Fibroblast of skin of scalp (primary cell): ENCODE results near the gene ASGR2. TPM values are rescaled to one million over a fixed set of nuclear protein-coding genes. Genes with fewer than 3 reads are reported as not detected.
"Not testable (repeated sequence)": the region's sequence is repeated elsewhere in the genome, so short reads cannot be mapped to it uniquely, and the experiment has no call there.

Experiments used
- DNase-seq: peaks from one replicate; pipeline ENCODE4 v3.0.0-alpha.2; 2013
- polyA plus RNA-seq, 2 experiments: library from polyadenylated mRNA; unstranded; fragments of 120-200 nt; gene quantifications; one replicate each; pipeline ENCODE4 v1.2.1, GENCODE V29; 2013; ENCODE audit not compliant: insufficient read length in 2 of 2

The ASGR2 gene
- not detected for polyA plus RNA-seq (2013, experiment 1 of 2; ENCODE audit: insufficient read length)
- not detected for polyA plus RNA-seq (2013, experiment 2 of 2; ENCODE audit: insufficient read length)

- DNase-seq, result no peak
These were observed at the start of gene ASGR2 for GRCh38 chr17:7114241-7114874. ASGR2 (minus strand) TSS chr17:7114822; CDS start chr17:7114240, 582 bp downstream.

- not testable (repeated sequence) for DNase-seq
These were observed 44.9 kb upstream of the ASGR2 start for GRCh38 chr17:7159571-7159970.

GRCh38 chr17:7158424-7158823 lies 43.8 kb upstream of the ASGR2 start:
- DNase-seq, result not testable (repeated sequence)

GRCh38 chr17:7156342-7156940 lies 41.8 kb upstream of the ASGR2 start:
- no peak for DNase-seq

- no peak for DNase-seq
These were observed 33.1 kb upstream of the ASGR2 start for GRCh38 chr17:7147772-7148171.

- peak; percentile 22 for DNase-seq
These were observed 31.5 kb upstream of the ASGR2 start for GRCh38 chr17:7146115-7146514.

- DNase-seq, result no peak
These were observed 29.6 kb upstream of the ASGR2 start for GRCh38 chr17:7144213-7144612.

GRCh38 chr17:7141824-7142223 lies 27.2 kb upstream of the ASGR2 start:
- DNase-seq, result no peak

- no peak for DNase-seq
These were observed 24.8 kb upstream of the ASGR2 start for GRCh38 chr17:7139400-7139799.

- no peak for DNase-seq
These were observed 24.3 kb upstream of the ASGR2 start for GRCh38 chr17:7138800-7139381.

- DNase-seq, result no peak
These were observed 22.7 kb upstream of the ASGR2 start for GRCh38 chr17:7137171-7137943.

GRCh38 chr17:7136266-7136877 lies 21.8 kb upstream of the ASGR2 start:
- peak; percentile 57 for DNase-seq

GRCh38 chr17:7133916-7134315 lies 19.3 kb upstream of the ASGR2 start:
- no peak for DNase-seq

GRCh38 chr17:7133424-7133823 lies 18.8 kb upstream of the ASGR2 start:
- DNase-seq, result peak; percentile 15

- DNase-seq, result no peak
These were observed 18.0 kb upstream of the ASGR2 start for GRCh38 chr17:7132511-7133094.

GRCh38 chr17:7131423-7131791 lies 16.8 kb upstream of the ASGR2 start:
- no peak for DNase-seq

GRCh38 chr17:7130621-7131422 lies 16.2 kb upstream of the ASGR2 start:
- DNase-seq, result no peak

GRCh38 chr17:7129311-7129710 lies 14.7 kb upstream of the ASGR2 start:
- DNase-seq, result no peak

GRCh38 chr17:7128160-7128559 lies 13.5 kb upstream of the ASGR2 start:
- DNase-seq, result no peak

- DNase-seq, result not testable (repeated sequence)
These were observed 12.9 kb upstream of the ASGR2 start for GRCh38 chr17:7127501-7127900.

GRCh38 chr17:7126386-7126785 lies 11.8 kb upstream of the ASGR2 start:
- DNase-seq, result not testable (repeated sequence)

GRCh38 chr17:7124923-7125322 lies 10.3 kb upstream of the ASGR2 start:
- DNase-seq, result no peak
